Heart right ventricle (tissue), 16 donors: Measurements from ENCODE around the gene LAMC2. TPM values are rescaled to one million over a fixed set of nuclear protein-coding genes. Genes with fewer than 3 reads are reported as not detected.
A peak's percentile ranks its signal among the peaks of the same experiment; 100 is the strongest.
"Not testable (repeated sequence)": the region's sequence is repeated elsewhere in the genome, so short reads cannot be mapped to it uniquely, and the experiment has no call there.

Source experiments
- ATAC-seq, 8 donors: fragments of 200-7000 bp; cut with Tn5 transposase; one replicate each; pipeline ENCODE4 v1.9.1; 2020; ENCODE audit warnings: mild to moderate bottlenecking in 8 of 8, moderate library complexity in 8 of 8, moderate number of reproducible peaks in 1 of 8
- DNase-seq, 2 donors: peaks; one replicate each; pipeline ENCODE4 v3.0.0-alpha.2; 2020
- H3K27ac ChIP-seq, 10 donors: fragments of 200-600 bp; sonication (generic) in 2 of 10; one replicate each; pipeline versions ENCODE4 v1.5.0 to v1.8.0; 2020 to 2022; ENCODE audit warnings: mild to moderate bottlenecking in 3 of 10
- H3K27me3 ChIP-seq, 7 donors: fragments of 200-600 bp; one replicate each; pipeline ENCODE4 v1.8.0; 2021 to 2022; ENCODE audit warnings: mild to moderate bottlenecking in 2 of 7
- H3K36me3 ChIP-seq, 9 donors: fragments of 200-600 bp; sonication (generic) in 1 of 9; one replicate each; pipeline versions ENCODE4 v1.5.0 to v1.8.0; 2020 to 2022; ENCODE audit warnings: mild to moderate bottlenecking in 2 of 9
- H3K4me1 ChIP-seq, 9 donors: fragments of 200-600 bp; sonication (generic) in 1 of 9; one replicate each; pipeline versions ENCODE4 v1.5.0 to v1.8.0; 2020 to 2022; ENCODE audit warnings: mild to moderate bottlenecking in 4 of 9
- H3K4me3 ChIP-seq, 10 donors: fragments of 200-600 bp; sonication (generic) in 2 of 10; one replicate each; pipeline versions ENCODE4 v1.5.0 to v1.8.0; 2020 to 2022; ENCODE audit warnings: mild to moderate bottlenecking in 7 of 10, moderate library complexity in 2 of 10
- H3K9me3 ChIP-seq, 11 donors: fragments of 200-600 bp in 10 of 11; sonication (generic) in 2 of 11; one replicate each; pipeline versions ENCODE4 v1.5.0 to v1.8.0; 2013 to 2022; ENCODE audit warnings: mild to moderate bottlenecking in 2 of 11, control low read depth in 1 of 11, moderate library complexity in 1 of 11
- CTCF ChIP-seq, 9 donors: fragments of 200-600 bp; sonication (generic) in 2 of 9; IDR thresholded peaks; one replicate each; pipeline versions ENCODE4 v1.5.0 to v1.8.0; 2021 to 2022; ENCODE audit warnings: antibody characterized with exemption in 9 of 9, mild to moderate bottlenecking in 5 of 9, moderate library complexity in 1 of 9
- WGBS, 2 donors: extraction: QIAGEN DNeasy Blood & Tissue Kit; methylation state at CpG; one replicate each; pipeline ENCODE4 v1.1.7; 2013; ENCODE audit warnings: inconsistent platforms in 1 of 2; 5-methylcytosine and 5-hydroxymethylcytosine counted together
- intact Hi-C, 10 donors: fragments of 100-400 bp; cut with DNase I; formaldehyde crosslinking; loops; one replicate each; pipeline versions ENCODE4 v1.11.1 to v1.14.2; 2022
- polyA plus RNA-seq, 2 donors: library from polyadenylated mRNA; stranded (reverse); fragments of 200-250 nt; gene quantifications; one replicate each; pipeline ENCODE4 v1.2.3, GENCODE V29; 2013
- total RNA-seq, 10 donors: library from RNA; stranded (reverse); fragmentation: NEBNext Ultra II Directional in 3 of 10; extraction: Animal tissue kit (Norgen Biotek cat#: 25700) in 3 of 10; gene quantifications; one replicate each; pipeline versions ENCODE4 v1.2.1 to v1.2.4, GENCODE V29; 2021 to 2023
- donor health status: Arrhythmogenic right ventricular cardiomyopathy.
- donor health status: ischemic (EF 13 %, LVEDD 7.1; RV severe dilation, severe dysfunction).
- donor health status: healthy with polysubstance abuse.
- donor health status: DM: no; HTN: yes; CAD: no.
- donor health status: DM: no; HTN: no; CAD: no.
- donor health status: ischemic (EF 25% LVEDD 6.9; RV normal size, moderate dysfunction).
- donor health status: ischemic (EF 25% LVEDD 5.7; RV mildly dilated, moderate dysfunction).
- donor health status: healthy.
- donor health status: DM: yes; HTN: yes; CAD: no.
- donor health status: Ischemic cardiomyopathy.
- donor health status: ischemic (EF 35%, LVEDD 5.7; RV mildly dilated, moderate dysfunction).
- donor health status: nonischemic (EF 11% LVEDD 7.7; RV severe dilation, severe dysfunction).
- donor health status: DM: yes; HTN: yes; CAD: no.
- donor health status: PGD.
- donor health status: ischemic (EF 29% LVEDD 5.4; RV normal size, mild dysfunction).
- donor health status: nonischemic (EF 23%, LVEDD 6.1; RV moderate dilation, normal function).

Gene LAMC2
- total and polyA plus RNA-seq, 12 donors = 0.53 to 8.8 (median 1.6) TPM

GRCh38 chr1:183238071-183238470 lies 52.0 kb downstream of the LAMC2 start:
- WGBS, 2 donors = 81 to 89% methylated on average over 2 of the region's 2 CpGs
- Histone ChIP-seq H3K27me3 (no peaks in the 10 kb centered on the region), H3K4me1 (peaks cover 0 to 55% (median 40%) of the 10 kb centered on the region in 9 donors), H3K9me3 (no peaks in the 10 kb centered on the region), H3K27ac (peak overlapping the region in 9 of 10 donors; percentile 5 to 90 (median 75)), H3K36me3 (no peaks in the 10 kb centered on the region), H3K4me3 (no peak overlapping the region)
- no peak for ATAC-seq
- DNase-seq = no peak
- TF ChIP-seq CTCF (IDR thresholded peaks at IDR 0.05) = no peak
- intact Hi-C loops = loop anchor here in 3 of 10 donors (10.0 kb wide), 2 partner anchors 93 to 213 kb away; partner anchors contain the start of gene LAMC1 (in 2 of the 3)

DNA sequence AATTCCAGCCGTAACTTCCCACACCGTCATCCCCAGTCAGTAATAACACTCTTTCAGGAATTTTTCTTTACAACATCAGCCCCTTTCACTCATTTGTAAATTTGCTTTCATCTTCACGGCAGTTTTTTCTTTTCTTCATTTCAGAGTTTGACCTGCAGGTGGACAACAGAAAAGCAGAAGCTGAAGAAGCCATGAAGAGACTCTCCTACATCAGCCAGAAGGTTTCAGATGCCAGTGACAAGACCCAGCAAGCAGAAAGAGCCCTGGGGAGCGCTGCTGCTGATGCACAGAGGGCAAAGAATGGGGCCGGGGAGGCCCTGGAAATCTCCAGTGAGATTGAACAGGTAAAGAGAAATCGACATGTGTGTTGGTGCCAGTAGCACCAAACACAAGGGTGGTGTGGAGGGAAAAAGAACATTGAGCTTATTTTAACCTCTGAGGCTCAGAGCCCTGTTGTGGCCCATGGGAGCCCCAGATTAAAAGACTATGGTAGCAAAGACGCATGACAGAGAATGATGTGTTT lies 53.2 kb downstream of the LAMC2 start:
- Histone ChIP-seq H3K27ac (peak overlapping the region; percentile 45 to 90 (median 77)), H3K27me3 (no peaks in the 10 kb centered on the region), H3K4me1 (peaks cover 0 to 63% (median 40%) of the 10 kb centered on the region in 9 donors), H3K9me3 (no peaks in the 10 kb centered on the region), H3K4me3 (no peak overlapping the region), H3K36me3 (no peaks in the 10 kb centered on the region)
- ATAC-seq = no peak
- 82 to 83% methylated on average over 7 of the region's 7 CpGs for WGBS, 2 donors
- intact Hi-C loops = loop anchor here in 3 of 10 donors (10.0 kb wide), 2 partner anchors 94 to 214 kb away; partner anchors contain the start of gene LAMC1 (in 2 of the 3)
- no peak for DNase-seq
- no peak for TF ChIP-seq CTCF (IDR thresholded peaks at IDR 0.05)

GRCh38 chr1:183239793-183240525 lies 53.9 kb downstream of the LAMC2 start:
- H3K27me3 ChIP-seq = no peaks in the 10 kb centered on the region
- DNase-seq = peak; percentile 30 to 74
- no peak overlapping the region for H3K4me3 ChIP-seq
- TF ChIP-seq CTCF (IDR thresholded peaks at IDR 0.05) = no peak
- peaks cover 0 to 63% (median 43%) of the 10 kb centered on the region in 9 donors for H3K4me1 ChIP-seq
- H3K27ac ChIP-seq = peak overlapping the region; percentile 45 to 90 (median 77)
- intact Hi-C loops = loop anchor here in 4 of 10 donors (5.0 to 10.0 kb wide), 3 partner anchors 37 to 215 kb away; partner anchors contain the start of gene LAMC1 (in 2 of the 4)
- 64 to 66% methylated on average over 8 of the region's 8 CpGs for WGBS, 2 donors
- ATAC-seq = peak; percentile 42 to 80 (median 63)
- H3K36me3 ChIP-seq = no peaks in the 10 kb centered on the region
- no peaks in the 10 kb centered on the region for H3K9me3 ChIP-seq

GRCh38 chr1:183240526-183240825 lies 54.4 kb downstream of the LAMC2 start:
- Histone ChIP-seq H3K4me1 (peaks cover 0 to 63% (median 46%) of the 10 kb centered on the region in 9 donors), H3K27ac (peak overlapping the region; percentile 11 to 90 (median 73)), H3K36me3 (no peaks in the 10 kb centered on the region), H3K27me3 (no peaks in the 10 kb centered on the region), H3K9me3 (no peaks in the 10 kb centered on the region), H3K4me3 (no peak overlapping the region)
- no peak for TF ChIP-seq CTCF (IDR thresholded peaks at IDR 0.05)
- intact Hi-C loops = loop anchor here in 1 of 10 donors (5.0 kb wide), 1 partner anchor 37 kb away; no protein-coding TSS in a partner anchor
- no peak for ATAC-seq
- WGBS, 2 donors = 81 to 86% methylated on average over 4 of the region's 4 CpGs
- no peak for DNase-seq

- not testable (repeated sequence) for H3K36me3 ChIP-seq, ATAC-seq, H3K27me3 ChIP-seq, DNase-seq, H3K9me3 ChIP-seq, H3K4me3 ChIP-seq
- H3K27ac ChIP-seq = peak overlapping the region; percentile 49 to 90 (median 76)
- H3K4me1 ChIP-seq = peaks cover 0 to 62% (median 46%) of the 10 kb centered on the region in 9 donors
- 86 to 89% methylated on average over 8 of the region's 8 CpGs for WGBS, 2 donors
- intact Hi-C loops = loop anchor here in 1 of 10 donors (5.0 kb wide), 1 partner anchor 36 kb away; no protein-coding TSS in a partner anchor
Observed at GRCh38 chr1:183240853-183241252, 54.8 kb downstream of the LAMC2 start.
